D341Med (cell line): ENCODE measurements around the gene CCBE1.
"Not testable (repeated sequence)": the region's sequence is repeated elsewhere in the genome, so short reads cannot be mapped to it uniquely, and the experiment has no call there.

Source experiments
- DNase-seq: peaks from one replicate; pipeline ENCODE4 v3.0.0; 2012; ENCODE audit warnings: low spot score

Gene CCBE1

DNA sequence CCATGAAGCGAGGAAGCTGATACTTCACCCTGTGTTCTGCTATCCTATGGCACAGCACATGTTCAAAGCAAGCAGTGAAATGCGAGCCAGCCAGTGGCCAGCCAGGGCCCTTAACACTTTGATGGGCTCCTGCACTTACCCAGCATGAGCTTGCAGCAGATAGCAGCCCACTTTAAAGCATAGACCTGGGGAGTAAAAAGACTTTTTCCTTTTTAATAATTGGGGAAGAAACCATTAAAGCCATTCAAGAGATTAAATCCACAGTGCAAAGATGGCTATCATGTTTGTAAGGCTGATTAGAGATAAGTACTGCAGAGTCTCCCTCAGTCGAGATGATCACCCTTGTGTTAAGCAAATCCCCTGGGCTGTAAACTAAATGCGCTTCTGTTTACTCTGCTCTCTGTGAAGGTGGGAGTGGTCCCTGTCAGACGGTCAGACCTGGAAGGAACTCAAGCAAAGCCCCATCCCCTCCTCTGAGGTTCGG is 15.7 kb downstream of the CCBE1 start:
- DNase-seq: peak; percentile 57

DNA sequence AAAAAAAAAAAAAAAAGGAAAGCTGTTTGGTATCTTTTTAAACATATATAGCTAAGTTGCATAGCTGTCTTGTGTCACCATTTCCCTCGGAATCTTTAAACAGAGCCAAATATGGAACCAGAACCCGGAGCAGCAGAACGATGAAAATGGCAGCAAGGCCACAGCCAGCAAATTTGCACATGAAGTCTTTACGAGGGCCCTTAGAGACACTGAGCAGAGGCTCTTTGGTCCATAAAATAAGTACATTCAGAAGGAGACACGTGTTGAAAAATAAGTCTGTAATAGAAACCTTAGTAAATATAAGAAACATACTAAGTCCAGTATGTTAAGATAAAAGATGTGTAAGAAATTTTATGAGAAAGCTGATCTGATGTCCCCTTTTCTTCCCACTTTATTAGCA is 16.2 kb downstream of the CCBE1 start:
- no peak for DNase-seq

DNA sequence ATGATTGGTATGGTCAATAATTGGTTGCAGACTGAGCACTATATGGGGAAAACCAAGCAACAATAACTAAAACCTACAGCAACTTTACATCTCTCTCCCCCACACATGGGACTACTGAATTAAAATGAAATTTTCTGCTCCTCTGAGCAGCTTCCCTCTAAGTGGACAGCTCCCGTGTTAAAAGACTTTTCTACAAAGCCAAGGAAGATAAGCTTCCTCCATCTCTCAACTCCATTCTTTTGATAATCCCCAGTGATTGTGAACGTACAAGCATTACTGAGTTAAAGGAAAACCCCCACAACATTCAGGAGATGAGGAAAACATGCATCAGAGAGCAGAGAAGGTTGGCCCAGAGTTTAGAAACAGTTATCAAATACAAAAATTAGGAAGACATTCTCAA is 21.9 kb downstream of the CCBE1 start:
- DNase-seq: no peak

DNA sequence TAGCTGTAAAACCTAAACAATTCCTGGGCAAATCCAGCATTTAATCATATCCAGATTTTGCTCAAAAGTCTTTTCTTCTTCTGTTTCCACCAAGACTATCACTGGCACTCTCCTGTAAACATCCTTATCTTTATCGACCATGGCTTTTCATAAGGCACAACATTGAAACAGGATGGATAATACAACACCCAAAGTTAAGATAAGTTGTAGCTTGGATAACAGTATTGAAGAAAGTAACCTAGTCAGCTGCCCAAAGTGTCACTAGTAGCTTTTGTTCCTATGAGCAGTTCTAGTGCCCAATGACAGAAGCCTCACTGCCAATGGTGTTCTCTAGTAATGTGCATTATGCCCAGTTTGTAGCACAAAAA is 22.3 kb downstream of the CCBE1 start:
- DNase-seq: no peak

DNA sequence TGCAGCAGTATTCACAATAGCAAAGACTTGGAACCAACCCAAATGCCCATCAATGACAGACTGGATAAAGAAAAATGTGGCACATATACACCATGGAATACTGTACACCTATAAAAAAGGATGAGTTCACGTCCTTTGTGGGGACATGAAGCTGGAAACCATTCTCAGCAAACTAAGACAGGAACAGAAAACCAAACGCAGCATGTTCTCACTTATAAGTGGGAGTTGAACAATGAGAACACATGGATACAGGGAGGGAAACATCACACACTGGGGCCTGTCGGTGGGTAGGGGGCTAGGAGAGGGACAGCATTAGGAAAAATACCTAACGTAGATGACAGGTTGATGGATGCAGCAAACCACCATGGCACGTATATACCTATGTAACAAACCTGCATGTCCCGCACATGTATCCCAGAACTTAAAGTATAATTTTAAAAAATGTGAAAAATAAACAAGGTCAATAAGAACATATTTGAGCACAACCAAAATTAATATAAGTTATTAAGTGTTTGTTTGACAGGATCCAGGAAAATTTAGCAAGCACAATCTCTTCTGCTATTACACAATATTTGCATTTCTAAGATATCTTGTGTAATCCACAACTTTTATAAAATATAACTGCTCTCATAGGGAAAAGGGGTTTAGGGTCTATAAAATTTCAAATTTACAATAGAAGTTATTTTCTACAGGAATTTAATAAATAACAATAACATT is 22.9 kb downstream of the CCBE1 start:
- DNase-seq: no peak

DNA sequence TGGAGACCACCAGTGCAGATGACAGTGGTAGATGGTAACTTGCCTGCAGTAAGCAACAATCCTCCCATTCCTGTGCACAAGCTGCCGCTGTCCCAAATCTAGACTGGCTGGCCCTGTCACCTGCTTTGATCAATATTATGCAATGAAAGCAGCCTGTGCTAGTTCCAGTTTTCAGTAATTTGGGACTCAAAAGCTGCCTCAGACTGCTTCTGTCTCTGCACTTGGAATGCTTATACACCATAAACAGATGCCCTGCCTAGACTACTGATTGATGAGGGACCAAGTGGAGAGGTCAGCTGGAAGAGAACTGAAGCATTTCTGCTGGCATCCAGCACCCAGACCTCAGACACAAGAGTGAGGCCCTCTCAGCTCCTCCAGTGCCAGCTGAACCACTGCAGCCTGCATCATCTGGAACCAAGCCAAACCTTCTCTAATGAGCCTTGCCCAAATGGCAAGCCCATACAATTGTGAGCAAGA is 24.9 kb downstream of the CCBE1 start:
- DNase-seq: no peak

DNA sequence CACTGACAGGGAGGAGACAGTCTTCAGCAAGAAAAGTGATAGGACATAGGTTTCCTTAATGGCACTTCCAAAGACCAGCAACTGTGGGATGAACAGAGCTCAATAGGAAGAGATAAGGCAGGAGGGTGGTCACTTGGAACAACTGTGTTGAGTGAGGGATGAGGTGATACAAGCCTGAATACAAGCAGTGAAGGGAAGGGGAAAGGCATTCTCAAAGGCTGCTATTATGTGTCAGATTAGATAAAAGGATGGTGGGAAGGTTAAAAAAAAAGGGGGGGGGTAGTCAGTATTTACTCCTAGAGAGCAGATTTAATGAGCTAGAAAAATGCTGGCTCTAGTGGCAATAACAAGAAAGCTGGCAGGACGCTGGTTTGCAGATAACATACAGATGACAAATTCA is 25.7 kb downstream of the CCBE1 start:
- no peak for DNase-seq

DNA sequence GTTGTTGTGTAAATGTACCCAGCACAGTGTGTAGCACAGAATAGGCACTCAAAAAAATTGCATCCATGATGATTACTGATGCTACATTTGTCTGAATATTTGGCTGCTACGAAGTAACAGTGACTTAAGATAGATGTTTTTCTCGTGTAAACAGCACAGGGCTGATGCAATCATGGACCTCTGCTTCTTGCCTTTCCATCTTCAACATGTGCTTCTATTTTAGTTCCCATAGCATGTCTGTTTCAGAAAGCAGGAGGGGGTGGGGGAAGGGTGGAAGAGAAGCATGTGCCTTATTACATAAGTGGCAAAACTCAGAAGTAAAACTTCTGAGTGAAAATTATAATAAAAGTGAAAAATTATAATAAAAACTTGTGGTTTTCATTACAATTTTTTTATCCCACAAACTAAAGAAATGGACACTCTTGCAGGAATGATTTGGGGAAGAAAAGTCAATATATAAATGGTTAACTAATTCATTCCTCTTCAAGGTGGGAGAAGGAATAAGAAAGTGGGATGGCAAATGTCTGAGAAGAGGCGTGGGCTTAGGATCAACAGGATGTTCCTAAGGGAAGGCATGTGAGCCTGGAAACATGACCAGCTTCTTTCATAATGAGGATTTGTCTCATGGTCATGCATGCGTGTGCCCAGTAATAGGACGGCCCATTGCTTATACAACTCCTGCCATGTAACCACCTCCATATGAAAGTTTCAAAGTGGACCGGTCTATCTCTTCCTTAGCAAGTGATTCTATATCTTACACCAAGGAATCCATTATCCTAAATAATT is 27.2 kb downstream of the CCBE1 start:
- DNase-seq: no peak

DNA sequence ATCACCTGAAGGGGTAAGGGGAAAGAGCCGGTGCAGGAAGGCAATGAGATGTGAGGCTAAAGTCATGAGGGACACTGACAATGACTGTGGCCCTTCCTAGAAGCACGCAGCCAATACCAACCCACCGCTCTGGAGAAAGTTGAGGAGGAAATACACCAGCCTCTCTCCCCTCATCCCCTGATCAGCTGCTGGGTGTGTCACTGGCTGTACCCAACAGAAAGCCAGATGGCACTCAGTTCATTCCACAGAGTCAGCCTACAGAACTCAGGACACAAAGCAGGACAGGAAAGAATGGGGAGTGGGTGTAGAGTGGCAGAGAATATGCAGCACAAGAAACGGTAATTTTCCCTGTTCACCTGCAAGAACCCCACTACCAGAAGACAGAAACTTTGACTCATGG is 29.7 kb downstream of the CCBE1 start:
- no peak for DNase-seq

DNA sequence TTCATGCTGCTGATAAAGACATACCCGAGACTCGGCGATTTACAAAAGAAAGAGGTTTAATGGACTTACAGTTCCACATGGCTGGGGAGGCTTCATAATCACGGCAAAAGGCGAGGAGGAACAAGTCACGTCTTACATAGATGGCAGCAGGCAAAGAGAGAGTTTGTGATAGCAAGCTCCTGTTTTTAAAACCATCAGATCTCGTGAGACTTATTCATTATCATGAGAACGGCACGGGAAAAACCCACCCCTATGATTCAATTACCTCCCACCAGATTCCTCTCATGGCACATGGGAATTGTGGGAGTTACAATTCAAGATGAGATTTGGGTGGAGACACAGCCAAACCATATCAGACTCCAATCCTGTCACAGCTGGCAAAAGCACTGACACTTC is 31.2 kb downstream of the CCBE1 start:
- not testable (repeated sequence) for DNase-seq

DNA sequence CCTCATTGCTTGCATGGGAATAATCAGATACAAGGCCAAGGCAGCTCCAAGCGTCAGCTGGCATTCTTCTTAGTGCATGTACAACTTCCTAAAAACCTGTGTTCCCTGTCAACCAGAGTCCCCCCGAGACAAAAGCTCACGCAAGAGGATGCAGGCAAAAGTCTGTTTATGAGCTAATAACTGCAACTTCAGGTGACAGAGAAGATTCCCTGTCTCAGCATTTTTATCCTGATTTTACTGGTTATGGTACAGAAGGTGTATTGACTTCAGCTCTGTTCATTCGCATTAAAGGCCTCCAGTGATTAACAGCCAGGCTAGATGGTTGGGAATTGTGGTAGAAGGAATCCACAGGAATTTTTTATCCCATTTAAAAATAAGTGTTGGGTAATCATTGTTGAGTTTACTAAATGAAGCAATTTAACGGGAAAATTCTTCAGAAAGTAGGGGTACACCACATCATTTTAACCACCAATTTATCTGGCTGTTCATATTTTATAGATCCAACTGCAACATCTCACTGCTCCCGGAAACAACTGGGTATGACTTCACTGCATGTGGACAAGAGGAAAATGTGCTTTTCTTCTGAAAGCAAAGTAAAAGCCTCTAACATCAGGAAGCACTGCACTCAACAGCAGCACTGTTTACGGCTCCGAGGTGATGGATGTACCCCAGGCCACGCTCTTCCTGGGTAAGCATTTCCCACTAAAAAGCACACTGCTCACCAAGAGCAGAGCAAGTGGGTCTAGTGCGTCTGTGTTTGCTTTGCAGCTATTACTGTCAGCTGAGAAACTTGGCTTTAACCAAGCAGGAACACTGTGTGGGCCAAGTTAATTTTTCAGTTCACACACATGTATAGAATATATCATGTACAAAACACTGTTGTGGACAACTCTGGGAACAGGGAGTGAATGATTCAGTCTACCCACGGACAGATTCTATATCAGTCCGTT is 31.9 kb downstream of the CCBE1 start:
- no peak for DNase-seq

DNA sequence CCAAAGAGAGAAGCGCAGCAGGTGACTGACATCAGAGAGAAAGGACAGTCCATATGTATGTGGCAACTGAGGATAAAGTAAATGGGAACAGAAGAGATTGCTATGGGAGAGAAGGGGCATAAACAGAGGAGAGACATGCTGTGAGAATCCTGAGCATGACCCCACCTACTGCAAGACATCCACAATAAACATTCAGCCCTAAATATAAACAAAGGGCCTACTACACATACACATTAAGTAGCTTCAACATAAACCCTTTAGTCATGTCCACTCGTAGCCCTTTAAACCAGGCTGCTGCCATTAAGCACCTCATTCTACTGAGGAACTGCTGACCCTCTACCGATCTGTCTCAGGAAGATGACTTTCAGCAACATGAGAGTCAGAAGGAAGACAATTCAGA is 32.9 kb downstream of the CCBE1 start:
- DNase-seq: no peak

DNA sequence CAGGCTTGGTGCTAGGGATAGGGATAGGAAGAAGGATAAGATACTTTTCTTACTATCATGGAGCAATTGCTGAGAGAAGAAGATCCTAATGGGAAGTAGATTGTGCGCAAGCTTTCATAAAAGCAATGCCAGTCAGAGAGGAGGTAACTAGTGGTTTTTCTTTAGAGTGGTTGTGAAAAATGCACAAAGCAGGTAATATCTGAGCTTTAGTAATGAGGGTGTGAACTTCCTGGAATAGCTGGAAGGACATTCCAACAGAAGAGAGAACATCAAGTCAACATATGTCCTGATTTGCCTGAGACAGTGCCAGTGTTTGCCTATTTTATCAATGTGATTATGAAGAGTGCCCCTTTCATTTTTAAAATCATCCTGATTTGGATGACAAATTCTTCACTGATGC is 34.1 kb downstream of the CCBE1 start:
- no peak for DNase-seq

DNA sequence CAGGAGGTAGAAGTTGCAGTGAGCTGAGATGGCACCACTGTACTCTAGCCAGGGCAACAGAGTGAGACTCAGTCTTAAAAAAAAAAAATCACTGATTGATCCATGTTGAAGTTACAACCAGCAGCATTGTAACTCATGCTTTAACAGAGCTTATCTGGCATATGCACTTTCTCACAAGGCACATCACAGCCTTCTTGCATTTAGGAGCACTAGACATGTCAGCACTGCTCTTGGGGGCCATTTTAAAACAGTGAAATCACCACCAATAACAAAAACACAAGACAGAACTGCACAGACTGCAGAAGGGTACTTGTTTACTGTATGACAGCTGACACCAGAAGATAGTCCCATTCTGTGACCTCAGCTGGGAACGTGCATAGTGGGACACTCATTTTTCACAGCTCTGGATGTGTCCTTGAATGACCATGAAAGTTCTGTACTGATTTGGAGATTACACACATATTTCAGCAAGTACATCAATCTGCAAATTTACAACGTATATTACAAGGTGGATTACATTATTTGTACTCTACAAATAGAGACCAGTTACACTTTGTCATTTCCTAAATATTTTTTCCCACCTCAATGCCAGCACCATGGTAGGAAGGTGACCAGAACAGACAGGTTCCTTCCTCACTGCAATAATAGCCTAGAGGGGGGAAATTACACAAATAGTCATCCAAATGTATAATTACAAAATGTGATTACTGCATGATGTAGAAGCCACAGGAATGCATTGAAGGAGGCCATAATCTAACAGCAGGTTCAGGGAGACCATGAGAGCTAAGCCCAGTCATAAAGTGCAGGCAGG is 35.1 kb downstream of the CCBE1 start:
- DNase-seq: no peak

DNA sequence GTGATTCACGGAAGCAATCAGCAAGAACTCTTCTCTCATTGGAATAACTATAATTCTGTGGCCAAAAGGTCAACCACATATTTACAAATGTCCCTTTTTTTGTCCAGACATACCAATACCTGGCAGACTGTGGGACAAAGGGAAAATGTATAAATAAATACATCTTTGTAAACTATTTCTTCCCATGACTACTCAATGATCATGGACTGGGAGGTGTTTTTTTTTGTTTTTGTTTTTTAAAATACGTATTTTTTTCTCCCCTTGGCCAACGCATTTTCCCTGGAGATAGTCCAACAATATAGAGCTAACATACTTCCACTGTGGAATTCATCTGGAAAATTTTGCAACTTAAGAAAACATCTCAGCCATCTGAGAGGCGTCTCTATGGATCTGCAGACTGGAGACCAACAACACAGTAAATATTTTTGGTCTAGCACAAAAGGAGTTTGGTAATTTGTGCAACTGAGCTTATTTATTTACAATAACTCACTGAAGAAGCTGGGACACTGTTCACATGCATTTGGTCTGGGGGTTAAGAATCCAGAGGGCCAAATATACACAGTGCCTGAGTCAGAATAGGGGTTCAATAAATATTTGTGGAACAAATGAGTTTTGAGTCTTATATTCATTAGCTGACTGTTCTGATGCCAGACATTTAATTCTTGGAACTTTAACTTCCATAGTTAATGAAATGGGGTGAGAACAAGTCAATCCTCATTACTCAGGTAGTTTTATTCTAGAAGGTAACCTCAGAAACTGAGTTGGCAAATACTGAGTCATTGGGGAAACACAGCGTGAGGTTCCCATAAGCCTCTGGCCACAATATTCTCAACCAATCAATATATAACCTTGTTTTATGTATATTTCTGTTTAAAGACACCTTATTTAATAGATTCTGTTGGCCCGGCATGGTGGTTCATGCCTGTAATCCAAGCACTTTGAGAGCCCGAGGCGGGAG is 36.2 kb downstream of the CCBE1 start:
- no peak for DNase-seq

DNA sequence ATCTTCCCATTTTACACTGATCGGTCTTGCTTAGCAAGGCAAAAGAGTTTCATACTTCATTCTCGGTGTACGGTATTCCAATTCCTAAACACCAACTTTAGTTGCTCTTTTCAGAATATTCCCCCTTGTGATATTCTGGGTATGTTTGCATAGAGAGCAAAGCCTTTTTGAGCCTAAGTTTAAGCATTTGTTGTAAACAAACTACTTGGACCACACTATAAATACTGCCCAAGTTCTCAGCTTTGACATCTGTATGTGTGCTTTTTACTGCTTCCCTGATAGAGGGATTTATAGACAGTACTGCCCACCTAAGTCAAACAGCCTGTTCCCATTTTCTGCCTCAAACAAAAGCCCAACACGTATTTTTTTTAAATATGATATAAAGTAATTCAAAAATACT is 36.9 kb downstream of the CCBE1 start:
- DNase-seq: no peak

DNA sequence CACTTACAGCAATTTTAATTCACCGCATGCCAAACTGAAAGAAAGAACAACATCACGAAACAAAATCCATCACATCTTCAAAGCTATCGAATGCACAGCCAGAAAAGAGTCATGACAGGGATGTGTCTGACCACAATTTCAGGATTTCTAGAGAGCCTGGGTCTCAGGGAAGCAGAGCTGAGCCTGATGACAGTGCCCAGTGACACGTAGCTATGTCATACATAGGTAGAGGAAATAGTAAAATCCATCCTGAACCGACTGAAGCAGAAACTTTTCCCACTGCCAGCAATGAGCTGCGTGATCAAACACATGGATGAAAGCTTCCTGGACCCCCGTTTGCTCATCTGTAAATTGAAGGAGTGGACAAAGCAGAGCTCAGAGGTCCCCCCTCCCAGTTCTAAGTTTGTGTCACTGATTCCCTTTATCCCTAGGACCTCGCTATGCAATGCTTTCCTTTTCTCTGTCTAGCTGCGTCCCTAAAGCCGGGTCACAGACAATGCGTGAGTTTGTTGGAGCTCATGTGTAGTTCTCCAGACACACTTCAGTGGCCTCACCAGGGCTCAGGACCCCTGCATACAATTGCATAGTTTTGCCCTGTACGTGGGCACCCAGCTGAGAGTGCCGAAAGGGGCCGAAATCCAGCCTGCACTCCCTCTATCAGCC is 37.6 kb downstream of the CCBE1 start:
- no peak for DNase-seq

DNA sequence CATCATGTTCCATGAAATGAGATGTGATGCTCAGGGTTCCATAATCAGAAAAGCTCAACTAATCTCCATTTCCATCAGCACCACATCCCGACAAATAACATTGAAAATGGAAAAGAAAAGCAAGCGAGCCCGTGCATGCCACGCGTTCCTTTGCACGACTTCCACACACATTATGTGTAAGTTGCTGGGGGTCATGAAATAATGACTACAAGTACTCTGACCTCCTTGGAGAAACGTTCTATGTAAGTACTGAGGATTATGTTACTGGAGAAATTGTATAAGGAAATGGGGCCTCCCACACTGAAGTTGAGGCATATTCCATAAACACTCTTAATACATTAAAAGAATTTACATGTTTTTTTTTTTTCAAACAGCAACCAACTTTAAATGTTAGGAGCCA is 38.3 kb downstream of the CCBE1 start:
- no peak for DNase-seq

DNA sequence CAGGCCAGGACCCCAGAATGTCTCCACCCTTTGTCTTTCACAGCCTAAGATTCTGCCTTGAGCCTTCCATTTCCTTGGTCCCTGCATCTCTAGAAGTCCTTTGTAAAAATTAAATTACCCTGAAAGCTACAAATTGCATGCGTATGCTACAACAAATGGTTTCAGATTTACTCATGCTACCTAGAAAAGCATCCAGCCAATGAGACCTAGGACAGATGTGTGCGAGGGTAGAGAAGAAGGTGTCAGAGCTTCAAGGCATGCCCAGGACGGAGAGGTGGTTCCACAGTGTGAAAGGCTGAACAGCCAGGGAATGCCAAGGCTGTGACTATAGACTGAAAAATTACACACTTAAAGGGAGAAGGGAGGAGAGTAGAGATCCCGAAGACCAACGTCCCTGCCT is 40.2 kb downstream of the CCBE1 start:
- DNase-seq: no peak

DNA sequence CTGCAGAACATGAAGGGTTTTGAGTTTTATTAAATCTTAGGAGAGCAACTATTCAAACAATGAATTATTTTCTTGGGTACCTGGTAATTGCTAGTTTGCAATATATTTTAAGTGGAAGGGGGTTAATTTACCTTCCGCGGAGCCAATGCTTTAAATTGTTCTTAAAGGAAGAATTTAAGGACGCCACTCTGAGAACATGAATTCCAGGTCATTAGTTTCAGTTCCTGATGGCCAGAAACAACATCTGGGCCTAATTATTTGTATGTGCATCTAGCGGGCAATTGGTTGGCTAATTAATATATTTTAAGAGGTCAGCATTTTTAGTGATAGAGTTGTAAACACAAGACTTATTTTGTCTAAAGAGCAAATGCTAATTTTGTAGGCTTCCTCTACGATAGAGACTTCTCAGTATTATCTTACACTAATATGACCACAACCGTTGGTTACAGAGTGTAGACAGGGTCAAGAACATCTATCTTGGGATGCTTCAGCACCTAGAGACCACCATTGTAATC is 40.8 kb downstream of the CCBE1 start:
- no peak for DNase-seq
